Choroid plexus epithelial cell (primary cell): Measurements from ENCODE around the gene NCKAP5.
"Not testable (repeated sequence)": the region's sequence is repeated elsewhere in the genome, so short reads cannot be mapped to it uniquely, and the experiment has no call there.

Source experiments
- DNase-seq: peaks from one replicate; pipeline ENCODE4 v3.0.0-alpha.2; 2010; ENCODE audit warnings: low read depth
- H3K4me3 ChIP-seq: 2 replicates; pipeline ENCODE4 v1.5.1; 2011; ENCODE audit warnings: low read depth, mild to moderate bottlenecking, control low read depth, low read length, moderate library complexity
- CTCF ChIP-seq: conservative IDR thresholded peaks from 2 replicates; pipeline ENCODE4 v1.5.1; 2011; ENCODE audit warnings: low read depth, mild to moderate bottlenecking, control low read depth, inconsistent platforms, low read length, moderate library complexity

Gene NCKAP5

GRCh38 chr2:133475610-133476009 lies 92.7 kb downstream of the NCKAP5 start:
- no peak for TF ChIP-seq CTCF
- H3K4me3 ChIP-seq: no peak overlapping the region
- DNase-seq: no peak

DNA sequence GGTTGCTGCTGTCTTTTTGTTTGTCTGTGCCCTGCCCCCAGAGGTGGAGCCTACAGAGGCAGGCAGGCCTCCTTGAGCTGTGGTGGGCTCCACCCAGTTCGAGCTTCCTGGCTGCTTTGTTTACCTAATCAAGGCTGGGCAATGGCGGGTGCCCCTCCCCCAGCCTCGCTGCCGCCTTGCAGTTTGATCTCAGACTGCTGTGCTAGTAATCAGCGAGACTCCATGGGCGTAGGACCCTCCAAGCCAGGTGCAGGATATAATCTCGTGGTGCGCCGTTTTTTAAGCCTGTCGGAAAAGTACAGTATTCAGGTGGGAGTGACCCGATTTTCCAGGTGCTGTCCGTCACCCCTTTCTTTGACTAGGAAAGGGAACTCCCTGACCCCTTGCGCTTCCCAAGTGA lies 97.8 kb downstream of the NCKAP5 start:
- not testable (repeated sequence) for DNase-seq, H3K4me3 ChIP-seq

DNA sequence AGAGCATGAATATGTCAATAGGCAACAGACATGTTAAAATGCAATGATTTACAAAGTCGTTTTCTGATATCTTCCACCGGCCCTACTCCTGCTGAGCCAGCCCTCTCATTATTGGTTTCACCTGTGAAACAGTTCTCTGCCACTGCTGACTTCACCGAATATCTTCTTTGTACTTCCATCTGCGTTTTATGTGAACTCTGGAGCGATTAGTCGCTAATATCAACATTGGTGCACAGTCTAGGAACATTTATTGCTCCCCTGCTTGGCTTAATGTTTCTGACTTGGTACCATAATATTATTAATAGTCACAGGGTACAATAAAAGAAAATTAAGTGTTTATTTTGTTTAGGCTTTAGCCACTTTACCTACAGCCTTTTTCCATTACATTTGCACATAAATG lies 105.5 kb downstream of the NCKAP5 start:
- no peak for DNase-seq
- TF ChIP-seq CTCF: no peak

DNA sequence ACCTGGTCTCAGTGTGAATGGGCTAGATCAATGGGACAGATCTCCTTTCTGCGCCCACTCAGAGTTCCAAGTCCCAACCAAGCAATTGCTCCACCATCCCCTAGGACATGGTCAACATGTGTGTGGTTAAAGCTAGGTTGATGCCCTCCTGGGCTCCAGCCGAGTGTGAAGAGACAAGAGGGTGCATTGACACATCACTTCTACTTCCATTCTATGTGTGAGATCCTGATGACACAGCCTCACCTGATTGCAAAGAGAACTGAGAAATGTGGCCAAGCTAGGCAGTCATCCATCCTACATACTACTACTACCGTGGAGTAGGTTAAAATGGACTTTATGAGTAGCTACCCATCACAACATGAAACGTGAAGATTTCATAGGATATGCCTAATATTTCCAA lies 106.8 kb downstream of the NCKAP5 start:
- no peak overlapping the region for H3K4me3 ChIP-seq
- no peak for TF ChIP-seq CTCF
- DNase-seq: no peak

More for the DNA sequence above, 105.5 kb downstream of the NCKAP5 start:
- H3K4me3 ChIP-seq: no peak overlapping the region

GRCh38 chr2:133459590-133459989 lies 108.7 kb downstream of the NCKAP5 start:
- no peak for TF ChIP-seq CTCF
- H3K4me3 ChIP-seq: no peak overlapping the region
- no peak for DNase-seq

- peak; percentile 66 for DNase-seq
- TF ChIP-seq CTCF: no peak
- H3K4me3 ChIP-seq: no peak overlapping the region
Observed at GRCh38 chr2:133458280-133458679, 110.0 kb downstream of the NCKAP5 start.

- H3K4me3 ChIP-seq: no peak overlapping the region
- TF ChIP-seq CTCF: no peak
- no peak for DNase-seq
Observed at GRCh38 chr2:133457861-133458260, 110.4 kb downstream of the NCKAP5 start.

GRCh38 chr2:133456971-133457370 lies 111.3 kb downstream of the NCKAP5 start:
- H3K4me3 ChIP-seq: no peak overlapping the region
- no peak for DNase-seq
- TF ChIP-seq CTCF: no peak
